Endothelial cell of umbilical vein (primary cell): ENCODE data around the gene SH3RF3. TPM values are rescaled to one million over a fixed set of nuclear protein-coding genes. Genes with fewer than 3 reads are reported as not detected.

Experiments used
- BruUV-seq: library from RNA; stranded (reverse); fragments of 400-500 nt; replicated peaks from 2 replicates; lab custom pipeline; 2021; lab: Mats Ljungman, UMichigan
- CTCF ChIA-PET: fragments of 300-600, 350-600 bp; sonication (Branson Sonifier 250); formaldehyde crosslinking; loops from one replicate; lab custom pipeline; 2021; ENCODE audit warnings: antibody characterized with exemption, inconsistent platforms; lab: Charles Lee
- POLR2A ChIA-PET: fragments of 300-600, 350-600 bp; sonication (Branson Sonifier 250); formaldehyde crosslinking; loops from one replicate; lab custom pipeline; 2021; ENCODE audit warnings: antibody characterized with exemption, inconsistent platforms; lab: Charles Lee
- DNase-seq: peaks from one replicate; pipeline ENCODE4 v3.0.0-alpha.2; 2011; ENCODE audit warnings: low read depth, low spot score
- FAIRE-seq: peaks from 2 replicates; lab custom pipeline; 2011; peaks lifted over from hg19 to GRCh38; lab: Jason Lieb, UNC
- H2AFZ ChIP-seq: 2 replicates; pipeline ENCODE4 v1.6.0; 2012; ENCODE audit warnings: low read depth, low read length, control low read depth, inconsistent platforms
- H3K27ac ChIP-seq: 2 replicates; pipeline ENCODE4 v1.5.1; 2011; ENCODE audit warnings: low read depth, mild to moderate bottlenecking, control low read depth, low read length, moderate library complexity; ENCODE audit not compliant: insufficient read depth
- H3K27me3 ChIP-seq, 2 experiments: 2 replicates each; pipeline versions ENCODE4 v1.6.0 to v1.6.1; 2011; ENCODE audit warnings: low read length in 2 of 2, mixed read lengths in 1 of 2; ENCODE audit not compliant: control insufficient read depth in 2 of 2, insufficient read depth in 2 of 2
- H3K36me3 ChIP-seq, 2 experiments: 2 replicates in 1 of 2; 3 replicates in 1 of 2; pipeline ENCODE4 v1.5.1; 2011; ENCODE audit warnings: low read length in 2 of 2, mild to moderate bottlenecking in 1 of 2, moderate library complexity in 1 of 2; ENCODE audit not compliant: control insufficient read depth in 2 of 2, insufficient read depth in 2 of 2; ENCODE audit errors: extremely low read depth in 1 of 2
- H3K4me1 ChIP-seq: 3 replicates; pipeline ENCODE4 v1.5.1; 2011; ENCODE audit warnings: mild to moderate bottlenecking, low read length; ENCODE audit not compliant: control insufficient read depth, insufficient read depth; ENCODE audit errors: extremely low read depth
- H3K4me2 ChIP-seq: 2 replicates; pipeline ENCODE4 v1.6.1; 2011; ENCODE audit warnings: low read length, control low read depth, mixed read lengths; ENCODE audit not compliant: insufficient read depth
- H3K4me3 ChIP-seq, 3 experiments: fragments of 200-600 bp in 1 of 3; sonication (generic), shearing (Covaris generic) in 1 of 3; replicated peaks in 1 of 3; 2 replicates each; pipeline ENCODE4 v1.5.1; 2011 to 2016; ENCODE audit warnings: control low read depth in 3 of 3, low read length in 3 of 3, mild to moderate bottlenecking in 2 of 3, inconsistent platforms in 1 of 3, low read depth in 1 of 3, moderate library complexity in 1 of 3; ENCODE audit not compliant: insufficient read depth in 1 of 3
- H3K79me2 ChIP-seq: 2 replicates; pipeline ENCODE4 v1.6.0; 2012; ENCODE audit warnings: low read length, inconsistent platforms; ENCODE audit not compliant: control insufficient read depth, insufficient read depth
- H3K9ac ChIP-seq: replicated peaks from 2 replicates; pipeline ENCODE3; 2011; ENCODE audit warnings: low read length, control low read depth; ENCODE audit not compliant: insufficient read depth; ENCODE audit errors: extremely low read depth
- H3K9me1 ChIP-seq: replicated peaks from 3 replicates; pipeline ENCODE4 v1.6.0; 2011; ENCODE audit warnings: mild to moderate bottlenecking, low read length; ENCODE audit not compliant: control insufficient read depth, insufficient read depth; ENCODE audit errors: extremely low read depth
- H3K9me3 ChIP-seq: replicated peaks from 2 replicates; pipeline ENCODE4 v1.5.1; 2012; ENCODE audit warnings: low read length, inconsistent platforms; ENCODE audit not compliant: control insufficient read depth, insufficient read depth
- H4K20me1 ChIP-seq: replicated peaks from 2 replicates; pipeline ENCODE3; 2011; ENCODE audit warnings: mild to moderate bottlenecking, low read length; ENCODE audit not compliant: control insufficient read depth, insufficient read depth; ENCODE audit errors: extremely low read depth
- EZH2 ChIP-seq: IDR thresholded peaks from 2 replicates; pipeline ENCODE4 v1.6.1; 2012; ENCODE audit warnings: borderline replicate concordance, low read depth, mild to moderate bottlenecking, moderate library complexity, low read length, inconsistent platforms; ENCODE audit not compliant: severe bottlenecking
- FOS ChIP-seq: IDR thresholded peaks from 2 replicates; pipeline ENCODE4 v1.6.1; 2011; ENCODE audit warnings: mild to moderate bottlenecking, low read length, moderate library complexity, borderline replicate concordance; ENCODE audit not compliant: insufficient read depth
- GATA2 ChIP-seq: IDR thresholded peaks from 2 replicates; pipeline ENCODE4 v1.7.0; 2011; ENCODE audit warnings: low read depth, mild to moderate bottlenecking, moderate library complexity, mixed read lengths, low read length; ENCODE audit not compliant: insufficient read length, insufficient read depth
- JUN ChIP-seq: IDR thresholded peaks from 2 replicates; pipeline ENCODE4 v1.6.1; 2011; ENCODE audit warnings: borderline replicate concordance, low read depth; ENCODE audit not compliant: insufficient read length, insufficient read depth
- MYC ChIP-seq: IDR thresholded peaks from one replicate; pipeline ENCODE4 v1.6.1; 2011; ENCODE audit warnings: mild to moderate bottlenecking, low read depth, low read length
- POLR2A ChIP-seq: IDR thresholded peaks from 2 replicates; pipeline ENCODE4 v1.6.1; 2012; ENCODE audit warnings: low read depth, mild to moderate bottlenecking, control low read depth, low read length
- POLR2AphosphoS5 ChIP-seq: IDR thresholded peaks from 2 replicates; pipeline ENCODE4 v1.6.1; 2012; ENCODE audit warnings: low read depth, mild to moderate bottlenecking, control low read depth, low read length, moderate library complexity; ENCODE audit not compliant: insufficient read depth
- dilution Hi-C: fragments of 300-500 bp; cut with MboI; formaldehyde crosslinking; loops from one replicate; pipeline ENCODE4 v1.15.0; 2019; ENCODE audit warnings: low sequenced_read_pairs; ENCODE audit not compliant: extremely low pct_ligation_motif_present
- intact Hi-C: fragments of 100-400 bp; cut with micrococcal nuclease; formaldehyde crosslinking; loops from one replicate; pipeline ENCODE4 v1.10.0; 2022
- polyA plus RNA-seq, 4 experiments: library from polyadenylated mRNA; depleted of rRNA in 3 of 4; stranded (reverse) in 3 of 4; unstranded in 1 of 4; fragments of >200 nt; gene quantifications; 2 replicates each; pipeline versions ENCODE4 v1.2.1 to v1.2.3, GENCODE V29; 2011 to 2012; ENCODE audit warnings: missing spikeins in 1 of 4
- total RNA-seq: library from RNA; stranded (reverse); gene quantifications from 2 replicates; pipeline ENCODE4 v1.2.3, GENCODE V29; 2021
- TF ChIP-seq, protein P1 (sequence below): IDR thresholded peaks from 2 replicates; pipeline ENCODE4 v1.6.1; 2011; ENCODE audit not compliant: insufficient read depth, insufficient read length
- TF ChIP-seq, protein P2 (sequence below), 2 donors: IDR thresholded peaks; 1 replicate in 1 of 2; 2 replicates in 1 of 2; pipeline ENCODE4 v1.5.1; 2011; ENCODE audit warnings: low read length in 2 of 2, mild to moderate bottlenecking in 2 of 2, moderate library complexity in 2 of 2, control low read depth in 1 of 2, inconsistent platforms in 1 of 2, low read depth in 1 of 2; ENCODE audit not compliant: insufficient read depth in 1 of 2; ENCODE audit errors: extremely low read depth in 1 of 2

SH3RF3 gene
- total and polyA plus RNA-seq, 2 donors (not counting 3 experiments of a cell fraction or from before 2014, with no cell fraction given) = 3.8 to 14.7 TPM

DNA sequence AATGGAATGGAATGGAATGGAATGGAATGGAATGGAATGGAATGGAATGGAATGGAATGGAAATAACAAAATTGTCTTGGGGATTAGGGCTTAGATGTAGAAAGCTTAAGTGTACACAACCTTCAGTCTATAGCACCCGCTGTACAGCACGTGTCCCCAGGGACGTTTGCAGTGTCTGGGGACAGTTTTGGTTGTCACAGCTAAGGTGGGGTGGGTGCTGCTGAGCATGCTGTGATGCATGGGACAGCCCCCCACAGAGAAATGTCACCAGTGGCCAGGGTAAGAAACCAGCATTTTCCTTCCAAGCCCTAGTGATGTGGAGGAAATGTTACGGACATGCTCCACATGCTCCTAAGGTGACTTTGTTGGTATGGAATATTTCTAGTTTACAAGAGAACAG, 70.8 kb downstream of the SH3RF3 start:
- H3K9ac ChIP-seq = no peak overlapping the region
- dilution Hi-C loops (no loop called here), intact Hi-C loops (no loop called here)
- FAIRE-seq (no peak), DNase-seq (no peak)
- H3K79me2 ChIP-seq = peaks cover 2% of the 10 kb centered on the region
- H3K4me2 ChIP-seq = no peak overlapping the region
- no peak overlapping the region for H3K27ac ChIP-seq
- ChIA-PET POLR2A (no interaction called here), CTCF (no interaction called here)
- H2AFZ ChIP-seq = no peak overlapping the region
- TF ChIP-seq GATA2 = no peak
- TF ChIP-seq POLR2AphosphoS5 = no peak
- TF ChIP-seq JUN = no peak
- TF ChIP-seq, protein P1, sequence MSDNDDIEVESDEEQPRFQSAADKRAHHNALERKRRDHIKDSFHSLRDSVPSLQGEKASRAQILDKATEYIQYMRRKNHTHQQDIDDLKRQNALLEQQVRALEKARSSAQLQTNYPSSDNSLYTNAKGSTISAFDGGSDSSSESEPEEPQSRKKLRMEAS = no peak
- TF ChIP-seq EZH2 = no peak
- no peak for TF ChIP-seq FOS
- TF ChIP-seq MYC = no peak
- TF ChIP-seq POLR2A = no peak
- TF ChIP-seq, protein P2, sequence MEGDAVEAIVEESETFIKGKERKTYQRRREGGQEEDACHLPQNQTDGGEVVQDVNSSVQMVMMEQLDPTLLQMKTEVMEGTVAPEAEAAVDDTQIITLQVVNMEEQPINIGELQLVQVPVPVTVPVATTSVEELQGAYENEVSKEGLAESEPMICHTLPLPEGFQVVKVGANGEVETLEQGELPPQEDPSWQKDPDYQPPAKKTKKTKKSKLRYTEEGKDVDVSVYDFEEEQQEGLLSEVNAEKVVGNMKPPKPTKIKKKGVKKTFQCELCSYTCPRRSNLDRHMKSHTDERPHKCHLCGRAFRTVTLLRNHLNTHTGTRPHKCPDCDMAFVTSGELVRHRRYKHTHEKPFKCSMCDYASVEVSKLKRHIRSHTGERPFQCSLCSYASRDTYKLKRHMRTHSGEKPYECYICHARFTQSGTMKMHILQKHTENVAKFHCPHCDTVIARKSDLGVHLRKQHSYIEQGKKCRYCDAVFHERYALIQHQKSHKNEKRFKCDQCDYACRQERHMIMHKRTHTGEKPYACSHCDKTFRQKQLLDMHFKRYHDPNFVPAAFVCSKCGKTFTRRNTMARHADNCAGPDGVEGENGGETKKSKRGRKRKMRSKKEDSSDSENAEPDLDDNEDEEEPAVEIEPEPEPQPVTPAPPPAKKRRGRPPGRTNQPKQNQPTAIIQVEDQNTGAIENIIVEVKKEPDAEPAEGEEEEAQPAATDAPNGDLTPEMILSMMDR (IDR thresholded peaks at IDR 0.05; ENCODE audit: extremely low read depth in 1 of 2, insufficient read depth in 1 of 2, low read depth in 1 of 2, low read length in 2 of 2) = no peak
- no peaks in the 10 kb centered on the region for H3K9me1 ChIP-seq
- H3K9me3 ChIP-seq = no peaks in the 10 kb centered on the region
- H3K4me3 ChIP-seq = no peak overlapping the region
- no peaks in the 10 kb centered on the region for H3K4me1 ChIP-seq
- H3K27me3 ChIP-seq = no peaks in the 10 kb centered on the region
- no TSS peak for BruUV-seq
- no peaks in the 10 kb centered on the region for H3K36me3 ChIP-seq
- H4K20me1 ChIP-seq = no peaks in the 10 kb centered on the region
